ENCODE results near the gene SLC9C1. TPM values are rescaled to one million over a fixed set of nuclear protein-coding genes. Genes with fewer than 3 reads are reported as not detected.

The SLC9C1 gene
- polyA plus RNA-seq, 4 donors = 0.45 to 0.72 (median 0.60) TPM

Other genes starting within 250 kb of the SLC9C1 start
- 1 to 10 TPM; 6.1 to 8.3 (median 7.4) TPM for gene C3orf52, start 207.8 kb downstream of the SLC9C1 start, polyA plus RNA-seq (ENCODE audit: insufficient read length in 4 of 4)
- gene GCSAM, start 161.0 kb downstream of the SLC9C1 start, polyA plus RNA-seq (ENCODE audit: insufficient read length in 4 of 4) = 1 to 10 TPM; 1.6 to 3.5 (median 2.4) TPM
- gene CD200, start 38.9 kb upstream of the SLC9C1 start, polyA plus RNA-seq (ENCODE audit: insufficient read length in 4 of 4) = 10 to 100 TPM; 36.0 to 43.9 (median 40.0) TPM
- gene BTLA, start 205.3 kb upstream of the SLC9C1 start, polyA plus RNA-seq (ENCODE audit: insufficient read length in 4 of 4) = under 1 TPM; 0.37 to 0.52 (median 0.41) TPM

All from left renal pelvis (tissue), 4 donors.